Measurements from ENCODE around the gene KCTD5.
"Not testable (repeated sequence)": the region's sequence is repeated elsewhere in the genome, so short reads cannot be mapped to it uniquely, and the experiment has no call there.

KCTD5 gene, protein sequence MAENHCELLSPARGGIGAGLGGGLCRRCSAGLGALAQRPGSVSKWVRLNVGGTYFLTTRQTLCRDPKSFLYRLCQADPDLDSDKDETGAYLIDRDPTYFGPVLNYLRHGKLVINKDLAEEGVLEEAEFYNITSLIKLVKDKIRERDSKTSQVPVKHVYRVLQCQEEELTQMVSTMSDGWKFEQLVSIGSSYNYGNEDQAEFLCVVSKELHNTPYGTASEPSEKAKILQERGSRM

DNA sequence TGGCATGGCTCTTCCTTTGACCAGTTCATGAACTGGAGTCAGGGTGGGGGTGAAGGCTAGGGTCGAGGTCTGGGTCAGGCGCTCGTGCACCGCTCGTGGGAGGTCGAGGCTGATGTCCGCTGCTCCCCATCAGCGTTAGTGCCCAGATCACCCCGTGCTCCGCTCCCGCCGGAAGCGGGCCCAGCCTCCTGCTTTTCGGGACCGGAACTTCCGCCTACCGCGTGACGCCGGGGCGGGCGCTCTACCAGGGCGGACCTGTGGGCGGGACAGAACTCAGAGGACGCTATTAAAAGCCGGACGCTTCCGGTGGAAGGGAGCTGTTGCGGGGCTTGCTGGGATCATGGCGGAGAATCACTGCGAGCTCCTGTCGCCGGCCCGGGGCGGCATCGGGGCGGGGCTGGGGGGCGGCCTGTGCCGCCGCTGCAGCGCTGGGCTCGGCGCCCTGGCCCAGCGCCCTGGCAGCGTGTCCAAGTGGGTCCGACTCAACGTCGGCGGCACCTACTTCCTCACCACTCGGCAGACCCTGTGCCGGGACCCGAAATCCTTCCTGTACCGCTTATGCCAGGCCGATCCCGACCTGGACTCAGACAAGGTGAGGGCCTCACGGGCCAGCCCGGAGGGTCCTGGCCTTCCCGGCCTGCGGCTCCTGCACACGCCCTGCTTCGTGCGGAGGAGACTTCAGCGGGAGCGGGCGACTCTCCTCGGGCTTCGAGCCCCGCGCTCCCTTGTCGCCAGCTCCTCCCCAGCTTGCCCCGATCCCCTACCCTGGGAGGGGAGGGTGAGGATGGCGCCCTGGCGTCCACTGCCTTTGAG lies at the start of gene KCTD5:
KCTD5 (plus strand) TSS at position 315 of the 813 bp plus-strand sequence; CDS start at position 341, 26 bp downstream.
- peak within 1 kb of the TSS; percentile 89 for H3K4me3 ChIP-seq (ENCODE audit: low read depth, low read length)

DNA sequence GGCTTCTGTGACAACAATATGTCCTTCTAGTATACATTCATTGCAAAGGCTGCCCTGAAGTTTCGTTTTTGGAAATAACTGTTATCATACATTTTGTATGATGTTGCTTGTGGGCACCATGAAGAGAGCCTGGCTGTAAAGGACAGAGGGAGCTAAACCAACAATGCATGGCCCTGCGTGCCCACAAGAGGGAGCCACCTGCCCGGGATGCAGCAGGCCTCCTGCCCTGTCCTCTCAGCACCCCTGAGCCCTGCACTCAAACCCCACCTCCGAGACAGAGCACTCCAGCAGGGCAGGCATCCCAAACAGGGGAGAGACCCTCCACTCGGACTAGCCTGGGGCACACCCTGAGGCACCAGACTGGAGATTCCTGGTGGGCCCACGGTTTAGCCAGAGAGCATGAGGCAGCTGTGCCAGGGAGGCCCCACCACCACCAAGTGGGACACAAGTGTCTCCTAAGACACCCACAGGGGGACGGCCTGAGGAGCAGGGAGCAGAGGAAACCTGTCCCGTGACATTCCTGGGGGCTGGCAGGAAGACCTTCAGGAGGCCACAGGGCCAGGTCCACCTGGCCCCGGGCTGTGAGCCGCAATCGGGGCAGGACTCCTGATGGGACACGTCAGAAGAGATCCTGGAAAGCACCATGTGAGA lies 43.1 kb upstream of the KCTD5 start:
- H3K4me3 ChIP-seq (ENCODE audit: low read depth, low read length), result not testable (repeated sequence)

DNA sequence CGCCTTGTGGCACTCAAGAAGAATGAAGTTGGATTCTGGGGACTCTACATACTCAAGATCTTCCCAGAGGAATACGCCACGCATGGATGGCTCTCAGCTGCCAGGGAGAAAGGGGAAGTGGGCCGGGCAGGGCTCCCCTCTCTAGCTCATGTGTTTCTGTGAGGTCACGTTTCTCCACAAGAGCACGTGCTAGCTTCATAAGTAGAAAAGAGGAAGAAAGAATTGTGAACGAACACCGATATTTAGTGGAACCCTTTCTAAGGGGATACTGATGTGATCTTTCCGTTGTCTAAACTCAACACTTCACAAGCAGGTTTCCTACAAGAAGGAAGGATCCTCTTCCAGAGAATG lies 42.6 kb upstream of the KCTD5 start:
- not testable (repeated sequence) for H3K4me3 ChIP-seq (ENCODE audit: low read depth, low read length)

DNA sequence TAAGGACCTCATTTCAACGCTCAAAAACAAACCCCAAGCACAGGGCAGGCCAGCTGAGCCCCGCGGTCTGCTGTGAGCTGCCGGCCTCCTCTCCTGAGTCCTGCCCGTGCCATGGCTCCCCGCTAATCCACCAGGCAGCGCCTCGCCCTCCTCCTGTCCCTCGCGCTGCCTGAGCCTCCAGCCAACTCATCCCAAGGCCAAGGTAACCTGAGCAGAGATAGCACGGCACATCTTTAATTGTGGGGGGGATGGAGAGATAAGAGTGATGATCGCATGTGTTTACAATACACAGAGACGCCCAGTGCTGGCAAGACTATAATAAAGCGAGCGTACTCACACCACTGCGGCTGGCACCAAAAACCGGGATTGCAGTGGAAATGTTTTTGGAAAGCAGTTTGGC lies 39.8 kb upstream of the KCTD5 start:
- not testable (repeated sequence) for H3K4me3 ChIP-seq (ENCODE audit: low read depth, low read length)

DNA sequence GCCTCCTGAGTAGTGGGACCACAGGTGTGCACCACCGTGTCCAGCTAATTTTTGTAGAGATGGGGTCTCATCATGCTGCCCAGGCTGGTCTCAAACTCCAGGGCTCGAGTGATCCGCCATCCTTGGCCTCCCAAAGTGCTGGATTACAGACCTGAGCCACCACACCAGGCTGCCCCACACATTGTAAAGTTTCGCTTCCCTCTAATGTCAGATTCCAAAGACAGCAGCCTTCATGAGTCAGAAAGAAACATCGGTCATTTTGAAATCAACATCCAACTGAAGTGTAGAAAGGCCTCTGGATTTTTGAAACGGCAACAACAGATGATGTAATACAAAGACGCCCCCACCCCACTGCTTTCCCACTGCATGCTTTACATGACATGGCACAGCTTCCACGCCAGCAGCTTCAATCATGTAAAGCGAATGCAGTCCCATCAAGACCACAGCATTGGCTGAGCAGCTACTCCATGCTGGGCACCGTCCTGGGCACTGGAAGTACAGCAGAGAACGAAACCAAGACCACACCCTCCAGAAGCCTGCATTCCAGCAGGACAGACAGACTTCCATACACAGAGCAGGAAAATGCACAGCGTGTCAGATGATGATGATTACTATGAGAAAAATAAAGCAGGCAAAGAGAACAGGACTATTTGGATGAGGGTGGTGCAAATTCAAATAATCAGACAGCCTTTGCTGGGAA lies 37.4 kb upstream of the KCTD5 start:
- not testable (repeated sequence) for H3K4me3 ChIP-seq (ENCODE audit: low read depth, low read length)

DNA sequence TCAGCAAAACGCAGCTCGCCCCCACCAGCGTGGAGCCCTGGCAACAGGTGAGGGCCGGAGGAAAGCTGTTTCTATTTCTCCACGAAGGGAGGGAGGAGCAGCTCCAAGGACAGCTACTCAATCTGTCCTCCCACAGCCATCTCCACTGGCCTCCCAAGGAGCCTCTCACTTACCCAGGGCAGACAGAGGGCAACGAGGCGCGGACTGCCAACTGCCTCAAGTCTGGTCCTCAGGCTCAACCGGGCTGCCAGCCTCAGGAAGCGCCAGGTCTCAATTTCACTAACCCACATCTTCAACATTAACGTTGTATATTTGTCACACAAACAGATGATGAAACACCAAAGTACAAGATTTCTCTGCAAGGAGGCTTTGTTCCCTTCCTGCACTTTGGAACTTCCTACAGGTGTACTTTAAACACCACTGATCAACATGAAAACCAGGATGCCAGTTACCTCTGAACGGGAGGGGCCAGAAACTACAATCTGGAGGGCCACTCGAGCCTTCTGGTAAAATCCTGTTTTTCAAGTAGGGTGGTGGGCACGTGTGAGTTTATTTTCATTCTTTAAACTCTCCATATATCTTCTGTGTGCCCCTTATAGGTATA lies 31.0 kb upstream of the KCTD5 start:
- H3K4me3 ChIP-seq (ENCODE audit: low read depth, low read length), result not testable (repeated sequence)

DNA sequence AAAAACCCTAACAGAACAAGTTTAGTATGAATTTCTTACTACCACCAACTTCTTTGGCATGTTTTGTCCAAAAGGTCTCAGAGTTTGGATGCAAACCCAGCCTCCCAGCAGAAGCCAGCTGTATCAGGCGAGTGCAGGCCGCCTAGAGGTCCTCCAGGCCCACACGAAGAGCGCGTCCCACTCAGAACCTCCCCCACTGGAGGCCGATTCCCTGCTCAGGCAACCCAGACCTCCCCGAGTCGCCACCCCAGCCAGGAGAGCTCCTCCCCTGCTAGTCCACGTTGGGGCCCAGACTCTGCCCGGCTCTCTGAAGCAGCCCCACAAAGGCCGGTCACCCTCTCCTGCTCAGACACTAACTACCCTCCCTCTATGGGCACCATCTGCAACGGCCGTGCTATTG lies 28.4 kb upstream of the KCTD5 start:
- H3K4me3 ChIP-seq (ENCODE audit: low read depth, low read length), result not testable (repeated sequence)

DNA sequence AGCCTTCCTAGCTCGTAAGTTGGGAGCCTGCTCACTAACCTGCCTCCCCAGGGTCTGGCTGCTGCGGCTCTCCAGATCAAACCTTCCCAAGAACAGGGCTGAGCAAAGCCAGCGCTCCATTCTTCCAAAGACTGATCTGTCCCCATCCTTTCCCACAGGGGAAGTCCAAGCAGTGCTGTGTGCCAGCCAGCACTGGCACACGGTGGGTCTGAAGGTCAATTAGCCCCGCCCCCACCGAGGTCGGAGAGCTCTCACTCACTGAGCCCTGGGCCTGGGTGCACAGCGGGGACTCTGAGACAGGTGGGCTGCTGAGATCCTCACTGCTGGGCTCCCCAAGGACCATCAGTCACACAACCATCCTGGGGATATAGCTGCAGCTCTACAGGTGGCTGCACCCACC lies 27.4 kb upstream of the KCTD5 start:
- H3K4me3 ChIP-seq (ENCODE audit: low read depth, low read length), result not testable (repeated sequence)

DNA sequence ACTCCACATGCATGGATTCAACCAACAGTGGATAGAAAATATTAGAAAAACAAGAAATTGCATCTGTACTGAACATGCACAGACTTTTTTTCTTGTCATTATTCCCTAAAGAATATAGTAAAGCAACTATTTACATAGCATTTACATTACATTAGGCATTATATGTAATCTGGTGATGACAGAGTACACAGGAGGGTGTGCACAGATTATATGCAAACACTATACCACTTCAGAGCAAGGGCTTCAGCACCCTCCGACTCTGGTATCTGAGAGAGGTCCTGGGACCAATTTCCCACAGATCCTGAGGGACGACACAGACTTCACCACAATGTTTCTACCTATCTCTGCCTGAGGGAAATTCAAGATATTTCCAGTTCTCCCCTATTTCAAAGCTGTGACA lies 25.3 kb upstream of the KCTD5 start:
- H3K4me3 ChIP-seq (ENCODE audit: low read depth, low read length), result no peak overlapping the region

DNA sequence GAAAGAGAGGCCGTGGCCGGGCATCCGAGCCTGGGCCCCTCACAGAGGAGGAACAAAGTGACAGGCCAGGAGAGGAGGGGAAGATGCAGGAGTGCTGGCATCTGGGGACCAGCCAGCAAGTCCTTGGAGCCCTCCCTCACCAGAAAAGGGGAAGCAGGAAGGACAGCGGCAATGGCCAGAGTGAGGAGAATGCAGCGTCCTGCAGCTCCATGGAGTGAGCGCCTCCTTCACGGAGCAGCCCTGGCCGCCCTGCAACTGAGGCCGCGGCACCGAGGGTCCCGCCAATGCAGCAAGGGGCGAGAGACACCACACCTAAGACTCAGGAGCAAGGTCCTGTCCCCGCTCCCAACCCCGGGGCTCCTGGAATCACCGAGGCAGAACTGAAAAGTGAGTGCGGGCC lies 24.5 kb upstream of the KCTD5 start:
- H3K4me3 ChIP-seq (ENCODE audit: low read depth, low read length), result not testable (repeated sequence)

DNA sequence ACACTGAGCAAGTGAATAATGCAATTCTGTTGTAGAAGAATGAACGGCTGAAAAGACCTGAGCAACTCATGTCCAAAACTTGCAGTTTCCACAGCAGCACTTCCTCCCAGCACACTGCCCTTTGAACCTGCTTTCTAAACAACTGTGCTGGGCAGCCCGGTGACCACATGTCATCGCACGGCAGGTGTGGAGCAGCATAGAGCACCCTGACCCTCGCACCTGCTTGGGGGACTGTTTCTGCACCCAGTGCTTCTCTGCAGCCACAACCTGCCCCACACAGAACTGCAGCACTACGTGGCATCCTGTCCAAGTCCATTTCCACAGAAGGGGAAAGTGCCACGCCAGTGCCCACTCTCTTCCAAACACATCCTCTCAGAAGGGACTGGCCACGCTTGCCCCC lies 22.8 kb upstream of the KCTD5 start:
- not testable (repeated sequence) for H3K4me3 ChIP-seq (ENCODE audit: low read depth, low read length)

DNA sequence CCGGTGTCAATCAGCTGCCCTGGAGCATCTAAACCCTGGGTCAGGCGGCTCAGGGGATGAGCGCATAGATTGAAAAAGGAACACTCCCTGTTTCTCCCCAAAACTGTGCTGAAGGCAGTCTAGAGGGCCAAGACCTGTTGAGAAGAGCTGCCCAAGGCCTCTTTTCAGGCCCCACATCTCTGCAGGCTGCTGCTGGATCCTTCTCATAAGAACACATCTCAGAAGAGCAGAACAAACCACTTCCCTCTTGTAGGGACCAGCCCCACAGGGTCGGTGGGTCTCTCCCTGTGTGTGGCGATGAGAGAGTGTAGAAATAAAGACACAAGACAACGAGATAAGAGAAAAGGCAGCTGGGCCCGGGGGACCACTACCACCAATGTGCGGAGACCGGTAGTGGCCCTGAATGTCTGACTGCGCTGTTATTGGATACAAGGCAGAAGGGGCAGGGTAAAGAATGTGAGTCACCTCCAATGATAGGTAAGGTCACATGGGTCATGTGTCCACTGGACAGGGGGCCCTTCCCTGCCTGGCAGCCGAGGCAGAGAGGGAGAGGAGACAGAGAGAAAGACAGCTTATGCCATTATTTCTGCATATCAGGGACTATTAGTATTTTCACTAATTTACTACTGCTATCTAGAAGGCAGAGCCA lies 22.2 kb upstream of the KCTD5 start:
- not testable (repeated sequence) for H3K4me3 ChIP-seq (ENCODE audit: low read depth, low read length)

DNA sequence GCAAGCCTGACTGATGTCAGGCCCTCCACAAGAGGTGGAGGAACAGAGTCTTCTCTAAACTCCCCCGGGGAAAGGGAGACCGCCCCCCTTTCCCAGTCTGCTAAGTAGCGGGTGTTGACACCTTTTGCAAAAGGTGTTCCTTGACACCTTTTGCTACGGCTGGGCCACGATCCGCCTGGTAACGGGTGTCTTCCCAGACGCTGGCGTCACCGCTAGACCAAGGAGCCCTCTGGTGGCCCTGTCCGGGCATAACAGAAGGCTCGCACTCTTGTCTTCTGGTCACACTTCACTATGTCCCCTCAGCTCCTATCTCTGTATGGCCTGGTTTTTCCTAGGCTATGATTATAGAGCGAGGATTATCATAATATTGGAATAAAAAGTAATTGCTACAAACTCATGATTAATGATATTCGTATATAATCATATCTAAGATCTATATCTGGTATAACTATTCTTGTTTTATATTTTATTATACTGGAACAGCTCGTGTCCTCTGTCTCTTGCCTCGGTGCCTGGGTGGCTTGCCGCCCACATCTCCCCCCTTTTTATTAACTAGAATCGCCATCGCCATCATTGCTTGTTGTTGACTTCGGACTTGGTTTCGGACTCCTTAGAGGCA lies 21.5 kb upstream of the KCTD5 start:
- H3K4me3 ChIP-seq (ENCODE audit: low read depth, low read length), result not testable (repeated sequence)

DNA sequence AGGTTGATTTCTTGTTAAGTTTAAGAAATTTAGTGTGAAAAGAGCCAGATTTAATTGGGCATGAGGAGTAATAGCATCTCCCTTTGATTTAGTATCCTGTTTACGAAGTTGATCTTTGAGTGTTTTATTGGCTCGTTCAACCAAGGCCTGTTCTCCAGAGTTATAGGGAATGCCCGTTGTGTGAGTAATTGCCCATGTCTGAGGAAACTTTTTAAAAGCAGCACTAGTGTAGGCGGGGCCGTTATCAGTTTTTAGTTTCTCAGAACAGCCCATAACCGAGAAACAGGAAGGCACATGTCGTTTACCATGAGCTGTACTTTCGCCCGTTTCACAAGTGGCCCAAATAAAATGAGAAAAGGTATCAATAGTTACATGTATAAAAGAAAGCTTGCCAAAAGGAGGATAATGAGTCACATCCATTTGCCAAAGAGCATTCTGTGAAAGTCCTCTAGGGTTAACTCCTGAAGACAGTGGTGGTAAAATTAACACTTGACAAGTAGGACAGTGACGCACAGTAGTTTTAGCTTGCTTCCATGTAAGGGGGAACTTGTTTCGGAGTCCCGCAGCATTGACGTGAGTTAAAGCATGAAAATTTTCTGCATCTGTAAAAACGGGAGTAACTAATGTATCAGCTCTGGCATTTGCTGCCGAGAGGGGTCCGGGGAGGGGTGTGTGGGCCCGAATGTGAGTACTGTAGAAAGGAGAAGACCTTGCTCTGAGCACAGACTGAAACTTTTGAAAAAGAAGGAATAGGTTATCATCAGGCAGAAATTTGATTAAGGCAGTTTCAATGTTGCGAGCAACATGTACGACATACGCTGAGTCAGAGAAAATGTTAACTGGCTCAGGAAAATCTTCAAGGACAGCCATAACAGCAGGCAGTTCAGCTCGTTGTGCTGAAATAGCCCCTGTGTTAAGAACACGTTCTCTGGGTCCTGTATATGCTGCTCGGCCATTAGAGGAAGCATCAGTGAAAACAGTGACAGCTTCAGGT lies 18.5 kb upstream of the KCTD5 start:
- H3K4me3 ChIP-seq (ENCODE audit: low read depth, low read length), result no peak overlapping the region

DNA sequence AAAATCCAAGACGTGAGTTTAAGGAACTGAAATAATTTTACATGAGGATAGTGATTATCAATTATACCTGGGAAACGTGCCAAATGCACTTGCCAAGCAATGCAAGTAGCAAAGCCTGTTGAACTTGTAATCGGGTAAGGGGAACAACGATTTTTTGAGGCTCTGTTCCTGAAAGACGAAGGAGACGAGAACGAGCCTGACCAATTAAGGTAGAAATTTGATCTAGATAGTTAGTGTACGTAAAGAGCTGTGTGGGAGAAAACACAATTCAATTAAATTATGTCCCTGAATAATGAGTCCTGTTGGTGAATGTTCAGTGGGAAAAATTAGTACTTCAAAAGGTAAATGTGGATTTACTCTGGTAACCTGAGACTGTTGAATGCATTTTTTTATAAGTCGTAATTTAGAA lies 17.7 kb upstream of the KCTD5 start:
- no peak overlapping the region for H3K4me3 ChIP-seq (ENCODE audit: low read depth, low read length)

DNA sequence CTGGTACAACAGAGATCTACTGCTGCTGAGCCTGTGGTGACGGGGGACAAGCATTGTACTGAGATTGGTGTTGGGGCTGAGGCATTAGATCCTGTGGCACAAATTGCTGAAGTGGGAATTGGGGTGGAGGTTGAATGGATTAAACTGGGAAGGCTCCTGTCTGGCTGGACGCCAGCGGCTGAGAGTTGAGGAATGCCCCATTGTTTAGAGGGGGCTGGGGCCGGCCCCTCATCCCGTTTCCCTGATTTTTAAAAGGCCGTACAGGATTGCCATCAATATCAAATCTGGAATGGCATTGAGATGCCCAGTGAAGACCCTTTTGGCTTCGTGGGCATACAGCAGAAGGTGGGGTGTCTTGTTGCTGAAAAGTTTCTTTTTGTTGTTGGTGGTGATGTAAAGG lies 15.7 kb upstream of the KCTD5 start:
- H3K4me3 ChIP-seq (ENCODE audit: low read depth, low read length), result not testable (repeated sequence)

DNA sequence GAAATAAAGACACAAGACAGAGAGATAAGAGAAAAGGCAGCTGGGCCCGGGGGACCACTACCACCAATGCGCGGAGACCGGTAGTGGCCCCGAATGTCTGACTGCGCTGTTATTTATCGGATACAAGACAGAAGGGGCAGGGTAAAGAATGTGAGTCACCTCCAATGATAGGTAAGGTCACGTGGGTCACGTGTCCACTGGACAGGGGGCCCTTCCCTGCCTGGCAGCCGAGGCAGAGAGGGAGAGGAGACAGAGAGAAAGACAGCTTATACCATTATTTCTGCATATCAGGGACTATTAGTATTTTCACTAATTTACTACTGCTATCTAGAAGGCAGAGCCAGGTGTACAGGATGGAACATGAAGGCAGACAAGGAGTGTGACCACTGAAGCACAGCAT lies 12.7 kb upstream of the KCTD5 start:
- not testable (repeated sequence) for H3K4me3 ChIP-seq (ENCODE audit: low read depth, low read length)

DNA sequence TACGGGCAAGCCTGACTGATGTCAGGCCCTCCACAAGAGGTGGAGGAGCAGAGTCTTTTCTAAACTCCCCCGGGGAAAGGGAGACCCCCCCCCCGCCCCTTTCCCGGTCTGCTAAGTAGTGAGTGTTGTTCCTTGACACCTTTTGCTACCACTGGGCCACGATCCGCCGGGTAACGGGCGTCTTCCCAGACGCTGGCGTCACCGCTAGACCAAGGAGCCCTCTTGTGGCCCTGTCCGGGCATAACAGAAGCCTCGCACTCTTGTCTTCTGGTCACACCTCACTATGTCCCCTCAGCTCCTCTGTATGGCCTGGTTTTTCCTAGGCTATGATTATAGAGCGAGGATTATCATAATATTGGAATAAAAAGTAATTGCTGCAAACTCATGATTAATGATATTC lies 12.3 kb upstream of the KCTD5 start:
- not testable (repeated sequence) for H3K4me3 ChIP-seq (ENCODE audit: low read depth, low read length)

DNA sequence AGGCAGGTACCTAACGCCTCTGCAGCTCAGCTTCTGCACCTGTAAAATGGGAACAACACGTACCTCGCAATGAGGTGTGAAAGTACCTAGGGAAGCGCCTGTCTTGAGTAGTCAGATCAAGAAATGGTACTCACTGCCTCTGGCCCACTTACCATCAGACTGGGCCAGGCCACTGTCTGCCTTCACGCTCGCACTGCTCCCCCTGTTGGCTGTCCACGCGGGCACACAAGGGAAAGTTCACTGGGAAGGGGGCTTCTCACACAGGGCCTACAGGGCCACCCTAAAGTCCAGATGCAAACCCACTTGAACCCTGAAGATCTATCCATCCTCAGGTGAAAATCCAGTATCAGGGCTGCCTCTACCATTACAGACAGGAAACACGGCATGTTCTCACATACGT lies 11.1 kb upstream of the KCTD5 start:
- H3K4me3 ChIP-seq (ENCODE audit: low read depth, low read length), result not testable (repeated sequence)

Data from iPS-11a (cell line).